GM13976 (cell line): ENCODE measurements around the gene TP53BP2.

Experiments used
- DNase-seq: peaks from one replicate; pipeline ENCODE4 v3.0.0; 2012; ENCODE audit warnings: low spot score
- in situ Hi-C: fragments of 300-500 bp; cut with MboI; formaldehyde crosslinking; loops from one replicate; pipeline ENCODE4 v1.12.0; 2022; ENCODE audit warnings: low sequenced_read_pairs, mixed read lengths, inconsistent platforms; ENCODE audit not compliant: unreplicated experiment
- TF ChIP-seq, protein P1 (sequence below): IDR thresholded peaks from 2 replicates; pipeline ENCODE4 v1.5.1; 2012; ENCODE audit warnings: borderline replicate concordance, mild to moderate bottlenecking; ENCODE audit not compliant: insufficient read depth; ENCODE audit errors: extremely low read depth, missing control alignments, control extremely low read depth

Gene TP53BP2

DNA sequence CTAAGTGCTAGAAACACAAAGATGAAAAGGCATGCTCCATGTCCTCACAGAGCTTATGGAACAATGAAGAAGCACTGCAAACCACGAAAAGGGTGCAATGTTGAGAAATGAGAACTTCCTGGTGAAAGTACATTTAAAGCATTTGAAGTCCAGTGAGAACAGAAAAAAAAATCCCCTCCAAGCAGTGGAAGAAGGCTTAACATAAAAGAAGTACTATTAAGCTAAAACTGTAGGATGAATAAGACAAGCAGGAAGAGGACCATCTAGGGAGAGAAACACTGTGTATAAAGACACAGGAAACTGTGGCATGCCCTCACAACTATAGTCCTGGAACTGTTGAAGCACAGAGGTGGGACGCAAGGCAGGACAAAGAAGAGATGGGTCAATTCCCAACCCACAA, 10.0 kb downstream of the TP53BP2 start:
- DNase-seq, result no peak
- in situ Hi-C loops, result no loop called here
- TF ChIP-seq, protein P1, sequence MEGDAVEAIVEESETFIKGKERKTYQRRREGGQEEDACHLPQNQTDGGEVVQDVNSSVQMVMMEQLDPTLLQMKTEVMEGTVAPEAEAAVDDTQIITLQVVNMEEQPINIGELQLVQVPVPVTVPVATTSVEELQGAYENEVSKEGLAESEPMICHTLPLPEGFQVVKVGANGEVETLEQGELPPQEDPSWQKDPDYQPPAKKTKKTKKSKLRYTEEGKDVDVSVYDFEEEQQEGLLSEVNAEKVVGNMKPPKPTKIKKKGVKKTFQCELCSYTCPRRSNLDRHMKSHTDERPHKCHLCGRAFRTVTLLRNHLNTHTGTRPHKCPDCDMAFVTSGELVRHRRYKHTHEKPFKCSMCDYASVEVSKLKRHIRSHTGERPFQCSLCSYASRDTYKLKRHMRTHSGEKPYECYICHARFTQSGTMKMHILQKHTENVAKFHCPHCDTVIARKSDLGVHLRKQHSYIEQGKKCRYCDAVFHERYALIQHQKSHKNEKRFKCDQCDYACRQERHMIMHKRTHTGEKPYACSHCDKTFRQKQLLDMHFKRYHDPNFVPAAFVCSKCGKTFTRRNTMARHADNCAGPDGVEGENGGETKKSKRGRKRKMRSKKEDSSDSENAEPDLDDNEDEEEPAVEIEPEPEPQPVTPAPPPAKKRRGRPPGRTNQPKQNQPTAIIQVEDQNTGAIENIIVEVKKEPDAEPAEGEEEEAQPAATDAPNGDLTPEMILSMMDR, result no peak

DNA sequence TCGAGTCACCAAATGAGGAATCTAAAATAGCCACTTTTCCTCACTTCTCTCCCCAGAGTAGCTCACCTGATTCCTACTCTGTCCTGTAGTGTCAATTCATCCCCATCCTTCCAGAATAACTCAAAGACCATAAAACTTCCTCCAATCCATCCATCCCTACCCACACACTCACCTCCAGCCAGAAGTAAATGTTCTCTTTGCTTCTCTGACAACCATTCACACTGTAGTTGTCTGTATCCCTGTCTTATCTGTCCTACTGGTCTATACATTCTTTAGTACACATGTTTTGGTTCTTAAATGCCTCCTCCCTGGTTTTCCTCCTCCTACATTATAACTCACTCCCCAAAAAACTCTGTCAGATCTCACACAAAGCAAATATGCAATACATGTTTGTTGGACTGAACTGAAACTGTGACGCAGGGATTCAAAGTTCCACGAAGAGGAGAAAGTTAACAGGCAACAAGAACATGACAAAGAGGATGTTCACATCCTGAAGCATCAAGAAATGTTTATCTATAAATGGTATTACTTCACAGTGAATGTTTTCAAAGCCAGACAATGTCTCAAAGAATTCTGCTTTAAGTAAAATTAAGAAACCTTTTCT, 11.0 kb downstream of the TP53BP2 start:
- in situ Hi-C loops, result no loop called here
- no peak for DNase-seq
- TF ChIP-seq, protein P1, result no peak

DNA sequence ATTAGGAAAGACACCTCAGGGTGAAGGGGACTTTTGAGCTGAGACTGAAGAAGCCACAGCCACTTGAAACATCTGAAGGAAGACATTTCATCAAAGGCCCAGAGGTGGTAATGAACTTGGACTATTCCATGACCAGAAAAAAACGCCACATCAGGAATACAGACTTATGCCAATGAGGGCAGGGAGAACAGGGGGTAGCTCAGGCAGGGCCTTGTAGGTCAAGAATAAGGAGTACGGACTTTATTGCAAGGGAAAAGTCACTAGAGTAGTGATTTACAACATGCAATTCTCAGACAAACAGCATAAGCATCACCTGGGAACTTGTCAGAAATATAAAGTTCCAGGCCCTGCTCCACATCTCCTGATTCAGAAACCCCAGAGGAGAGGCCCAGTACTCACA, 11.8 kb downstream of the TP53BP2 start:
- TF ChIP-seq, protein P1, result no peak
- no peak for DNase-seq
- in situ Hi-C loops, result no loop called here

DNA sequence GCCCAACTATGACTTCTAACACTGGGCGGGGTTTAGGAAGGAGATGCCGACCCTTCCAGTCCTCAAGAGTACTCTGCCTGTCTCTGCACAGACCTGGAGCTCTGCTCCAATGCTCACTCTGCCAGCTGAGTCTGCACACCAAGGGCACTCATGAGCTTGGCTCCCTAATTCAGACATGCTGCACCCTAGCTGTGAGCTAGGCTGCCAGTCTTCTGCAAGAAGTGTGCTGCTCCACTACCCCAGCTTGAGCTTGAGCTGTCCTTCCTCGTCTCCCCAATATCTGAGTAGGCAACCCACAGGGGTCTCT, 13.2 kb downstream of the TP53BP2 start:
- TF ChIP-seq, protein P1, result no peak
- no peak for DNase-seq
- in situ Hi-C loops, result no loop called here

DNA sequence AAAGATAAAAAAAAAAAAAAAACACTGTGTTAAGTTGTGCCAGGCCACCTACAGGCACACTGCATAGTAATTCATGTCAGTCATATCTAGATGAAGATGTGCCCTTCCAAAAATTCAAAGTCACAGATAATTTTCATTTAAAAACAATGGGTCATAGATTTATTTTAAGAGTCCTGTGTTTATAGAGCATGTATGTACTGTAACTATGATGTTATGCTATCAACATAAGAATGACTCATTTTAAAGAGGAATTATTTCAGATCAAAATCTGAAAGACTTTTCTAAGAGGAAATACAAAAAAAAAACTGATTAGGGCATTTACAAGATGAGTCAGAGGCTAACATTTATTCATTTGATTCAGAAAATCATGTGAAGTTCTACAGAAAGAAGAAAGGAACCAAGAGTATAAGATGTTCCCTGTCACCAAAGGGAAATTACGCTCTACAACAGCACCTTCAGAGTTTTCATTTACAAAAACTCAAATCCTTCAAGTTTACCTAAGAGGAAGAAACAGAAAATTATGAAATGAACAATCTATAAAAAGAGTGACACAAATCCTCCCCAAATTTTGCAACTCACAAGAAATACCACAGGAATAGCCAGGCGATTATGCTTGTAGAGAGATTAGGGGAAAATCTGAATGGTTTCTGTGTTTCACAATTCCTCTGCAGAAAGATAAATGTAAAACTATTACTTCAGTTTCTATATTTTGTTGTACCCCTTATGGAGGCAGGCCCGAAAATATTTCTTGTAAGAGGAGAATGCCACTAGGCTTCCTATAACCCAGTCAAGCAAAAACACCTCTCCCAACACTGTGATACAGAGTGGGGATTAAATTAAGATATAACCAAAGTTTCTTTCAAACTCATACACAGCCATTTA, 13.8 kb downstream of the TP53BP2 start:
- in situ Hi-C loops, result no loop called here
- TF ChIP-seq, protein P1, result no peak
- no peak for DNase-seq

DNA sequence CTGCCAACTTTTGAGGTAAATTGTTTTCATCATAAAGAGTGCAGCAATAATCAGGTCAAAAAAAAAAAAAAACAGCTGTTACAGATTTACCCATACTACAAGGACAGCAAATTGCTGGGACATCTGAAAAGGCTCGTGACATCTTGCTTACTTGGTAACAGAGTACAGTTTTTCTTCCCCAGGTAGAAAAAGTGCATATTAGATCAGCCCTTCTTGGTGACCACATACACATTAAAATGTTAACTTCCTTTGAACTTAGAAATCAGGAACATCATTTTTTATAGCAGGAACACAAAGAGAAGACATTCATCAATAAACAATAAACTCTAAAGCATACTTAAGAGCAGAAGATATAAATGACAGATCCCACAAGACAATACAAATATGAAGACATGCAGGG, 16.1 kb downstream of the TP53BP2 start:
- in situ Hi-C loops, result no loop called here
- TF ChIP-seq, protein P1, result no peak

More for the DNA sequence above, 16.1 kb downstream of the TP53BP2 start:
- no peak for DNase-seq
